ENCODE results near the gene MXI1.
"Not testable (repeated sequence)": the region's sequence is repeated elsewhere in the genome, so short reads cannot be mapped to it uniquely, and the experiment has no call there.

DNA sequence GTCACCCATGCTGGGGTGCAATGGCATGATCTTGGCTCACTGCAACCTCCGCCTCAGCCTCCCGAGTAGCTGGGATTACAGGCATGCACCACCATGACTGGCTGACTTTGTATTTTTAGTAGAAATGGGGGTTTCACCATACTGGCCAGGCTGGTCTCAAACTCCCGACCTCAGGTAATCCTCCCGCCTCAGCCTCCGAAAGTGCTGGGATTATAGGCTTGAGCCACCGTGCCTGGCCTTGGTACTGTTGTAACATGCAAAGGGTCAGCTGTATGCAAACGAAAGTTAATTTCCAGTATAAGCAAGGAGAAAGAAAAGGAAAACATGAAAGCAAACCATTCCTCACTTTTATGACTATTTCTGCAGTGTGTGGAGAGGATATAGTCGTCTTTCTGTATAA is 6.4 kb upstream of the MXI1 start:
- not testable (repeated sequence) for TF ChIP-seq SUZ12 (IDR thresholded peaks at IDR 0.05; ENCODE audit: extremely low read depth, insufficient read depth, insufficient read length); ZNF274 (IDR thresholded peaks at IDR 0.05; ENCODE audit: low read depth, low read length); YY1 (IDR thresholded peaks at IDR 0.05; ENCODE audit: insufficient read depth, insufficient read length)

Measured in NT2/D1 (cell line).